H1 (cell line): ENCODE data around the gene LCT. TPM values are rescaled to one million over a fixed set of nuclear protein-coding genes. Genes with fewer than 3 reads are reported as not detected.

Experiments used
- CTCF ChIA-PET: fragments of 300-600 bp; sonication (Branson Sonifier 250); formaldehyde crosslinking; loops from one replicate; lab custom pipeline; 2021; ENCODE audit not compliant: partially characterized antibody; lab: Charles Lee
- POLR2A ChIA-PET: fragments of 300-600 bp; sonication (Branson Sonifier 250); formaldehyde crosslinking; loops from one replicate; lab custom pipeline; 2021; ENCODE audit warnings: inconsistent platforms; ENCODE audit not compliant: partially characterized antibody; lab: Charles Lee
- DNase-seq, 2 experiments: peaks; one replicate each; pipeline versions ENCODE4 v3.0.0 to v3.0.0-alpha.2; 2010 to 2022; ENCODE audit warnings: low spot score in 2 of 2, low read depth in 1 of 2, mixed read lengths in 1 of 2
- FAIRE-seq: peaks from 2 replicates; lab custom pipeline; 2011; peaks lifted over from hg19 to GRCh38; lab: Jason Lieb, UNC
- H2AFZ ChIP-seq: 2 replicates; pipeline ENCODE4 v1.8.1; 2012; ENCODE audit warnings: low read length, inconsistent platforms
- H2AK5ac ChIP-seq: 2 replicates; pipeline ENCODE4 v1.6.1; 2013; ENCODE audit warnings: low read depth, low read length
- H2BK120ac ChIP-seq: replicated peaks from 2 replicates; pipeline ENCODE3; 2013; ENCODE audit warnings: low read depth, low read length, inconsistent platforms
- H2BK12ac ChIP-seq: 2 replicates; pipeline ENCODE4 v1.6.1; 2013; ENCODE audit warnings: low read depth, low read length
- H2BK15ac ChIP-seq: 2 replicates; pipeline ENCODE4 v1.6.1; 2013; ENCODE audit warnings: low read length
- H2BK20ac ChIP-seq: 2 replicates; pipeline ENCODE4 v1.6.1; 2013; ENCODE audit warnings: low read length
- H2BK5ac ChIP-seq: 2 replicates; pipeline ENCODE4 v1.6.1; 2013; ENCODE audit warnings: low read depth, low read length
- H3K14ac ChIP-seq: 2 replicates; pipeline ENCODE4 v1.6.1; 2013; ENCODE audit warnings: inconsistent platforms; ENCODE audit not compliant: insufficient read length
- H3K18ac ChIP-seq: 2 replicates; pipeline ENCODE4 v1.6.1; 2013; ENCODE audit warnings: low read length; ENCODE audit errors: extremely low read depth
- H3K23ac ChIP-seq: 2 replicates; pipeline ENCODE4 v1.6.1; 2013; ENCODE audit warnings: inconsistent platforms; ENCODE audit not compliant: insufficient read length
- H3K23me2 ChIP-seq: 2 replicates; pipeline ENCODE4 v1.6.1; 2013; ENCODE audit warnings: low read depth, low read length
- H3K27ac ChIP-seq: 2 replicates; pipeline ENCODE4 v1.6.1; 2011; ENCODE audit warnings: low read depth, low read length, inconsistent platforms
- H3K27me3 ChIP-seq, 4 experiments: replicated peaks in 1 of 4; 1 replicate in 1 of 4; 2 replicates in 3 of 4; pipeline versions ENCODE4 v1.6.1 to v1.8.1; 2011 to 2013; ENCODE audit warnings: low read length in 3 of 4, mild to moderate bottlenecking in 3 of 4, inconsistent platforms in 2 of 4, mixed read lengths in 2 of 4, moderate library complexity in 1 of 4; ENCODE audit not compliant: control insufficient read depth in 3 of 4, insufficient read depth in 3 of 4; ENCODE audit errors: extremely low read depth in 1 of 4
- H3K36me3 ChIP-seq, 4 experiments: 2 replicates each; pipeline versions ENCODE4 v1.6.1 to v1.8.1; 2011 to 2013; ENCODE audit warnings: mild to moderate bottlenecking in 4 of 4, low read length in 3 of 4, moderate library complexity in 2 of 4, control low read depth in 1 of 4, inconsistent platforms in 1 of 4; ENCODE audit not compliant: insufficient read depth in 4 of 4, control insufficient read depth in 2 of 4
- H3K4ac ChIP-seq: replicated peaks from 2 replicates; pipeline ENCODE3; 2013; ENCODE audit warnings: low read length, low read depth, mixed read lengths, inconsistent platforms; ENCODE audit not compliant: insufficient read length
- H3K4me1 ChIP-seq, 4 experiments: replicated peaks in 1 of 4; 1 replicate in 1 of 4; 2 replicates in 3 of 4; pipeline versions ENCODE4 v1.6.1 to v1.8.1; 2011 to 2013; ENCODE audit warnings: low read length in 3 of 4, inconsistent platforms in 2 of 4, mixed read lengths in 1 of 4; ENCODE audit not compliant: insufficient read depth in 4 of 4, control insufficient read depth in 3 of 4
- H3K4me2 ChIP-seq, 2 experiments: 2 replicates each; pipeline versions ENCODE4 v1.6.1 to v1.8.1; 2011 to 2013; ENCODE audit warnings: low read depth in 2 of 2, low read length in 2 of 2, control low read depth in 1 of 2, inconsistent platforms in 1 of 2, mild to moderate bottlenecking in 1 of 2; ENCODE audit not compliant: insufficient read depth in 1 of 2
- H3K4me3 ChIP-seq, 4 experiments: fragments of 200-600, 300-600 bp in 1 of 4; sonication (generic), shearing (Covaris generic), sonication (Bioruptor Twin) in 1 of 4; 2 replicates each; pipeline versions ENCODE4 v1.5.1 to v1.8.1; 2011 to 2016; ENCODE audit warnings: low read length in 4 of 4, low read depth in 3 of 4, control low read depth in 2 of 4, inconsistent platforms in 2 of 4, mild to moderate bottlenecking in 2 of 4, mixed read lengths in 1 of 4, moderate library complexity in 1 of 4; ENCODE audit not compliant: insufficient read depth in 2 of 4; ENCODE audit errors: extremely low read depth in 1 of 4
- H3K56ac ChIP-seq: replicated peaks from 2 replicates; pipeline ENCODE3; 2013; ENCODE audit warnings: low read depth, mild to moderate bottlenecking, mixed read lengths, low read length, inconsistent platforms; ENCODE audit not compliant: insufficient read length
- H3K79me1 ChIP-seq: 2 replicates; pipeline ENCODE4 v1.6.1; 2013; ENCODE audit warnings: low read depth, low read length, control low read depth
- H3K79me2 ChIP-seq, 2 experiments: 2 replicates each; pipeline versions ENCODE4 v1.6.1 to v1.8.1; 2012 to 2013; ENCODE audit warnings: low read length in 2 of 2, mild to moderate bottlenecking in 2 of 2, inconsistent platforms in 1 of 2; ENCODE audit not compliant: insufficient read depth in 2 of 2, control insufficient read depth in 1 of 2
- H3K9ac ChIP-seq, 4 experiments: replicated peaks in 1 of 4; 1 replicate in 1 of 4; 2 replicates in 3 of 4; pipeline versions ENCODE4 v1.6.1 to v1.8.1; 2011 to 2013; ENCODE audit warnings: low read depth in 3 of 4, low read length in 3 of 4, control low read depth in 2 of 4, mild to moderate bottlenecking in 2 of 4, moderate library complexity in 2 of 4, inconsistent platforms in 1 of 4; ENCODE audit errors: extremely low read depth in 1 of 4
- H3K9me3 ChIP-seq, 2 experiments: 2 replicates each; pipeline versions ENCODE4 v1.6.1 to v1.8.1; 2012 to 2013; ENCODE audit warnings: mild to moderate bottlenecking in 2 of 2, moderate library complexity in 2 of 2, control low read depth in 1 of 2, inconsistent platforms in 1 of 2, low read depth in 1 of 2, low read length in 1 of 2, mixed read lengths in 1 of 2; ENCODE audit not compliant: insufficient read depth in 2 of 2
- H4K20me1 ChIP-seq, 2 experiments: replicated peaks in 1 of 2; 2 replicates each; pipeline versions ENCODE3 to v1.8.1; 2011 to 2013; ENCODE audit warnings: inconsistent platforms in 2 of 2, low read length in 2 of 2, mild to moderate bottlenecking in 1 of 2; ENCODE audit not compliant: insufficient read depth in 2 of 2, control insufficient read depth in 1 of 2
- H4K5ac ChIP-seq: 2 replicates; pipeline ENCODE4 v1.6.1; 2013; ENCODE audit warnings: low read length, low read depth, mixed read lengths, inconsistent platforms; ENCODE audit not compliant: insufficient read length
- H4K8ac ChIP-seq: 2 replicates; pipeline ENCODE4 v1.8.0; 2013; ENCODE audit warnings: mild to moderate bottlenecking, moderate library complexity, low read length, inconsistent platforms; ENCODE audit not compliant: insufficient read depth; ENCODE audit errors: extremely low read depth
- H4K91ac ChIP-seq: replicated peaks from 2 replicates; pipeline ENCODE3; 2013; ENCODE audit warnings: low read length, mixed read lengths, inconsistent platforms; ENCODE audit not compliant: insufficient read length
- ASH2L ChIP-seq: fragments of 200-600, 300-600 bp; sonication (generic); IDR thresholded peaks from one replicate; pipeline ENCODE4 v1.7.1; 2017; ENCODE audit warnings: low read length
- BCL11A ChIP-seq, 2 experiments: IDR thresholded peaks; one replicate each; pipeline ENCODE4 v1.6.1; 2011; ENCODE audit warnings: low read depth in 2 of 2, low read length in 2 of 2, mild to moderate bottlenecking in 2 of 2
- CREB1 ChIP-seq: IDR thresholded peaks from 2 replicates; pipeline ENCODE4 v1.6.1; 2012; ENCODE audit warnings: inconsistent platforms
- EZH2 ChIP-seq: fragments of 200-600 bp; sonication (generic); IDR thresholded peaks from 2 replicates; pipeline ENCODE4 v1.7.1; 2012; ENCODE audit warnings: low read depth, mild to moderate bottlenecking, moderate library complexity, low read length, inconsistent platforms; ENCODE audit not compliant: severe bottlenecking
- GTF2F1 ChIP-seq: IDR thresholded peaks from 2 replicates; pipeline ENCODE4 v1.6.1; 2012; ENCODE audit warnings: low read depth, low read length, improper control_type of control experiment, borderline replicate concordance
- NANOG ChIP-seq: IDR thresholded peaks from 2 replicates; pipeline ENCODE4 v1.6.1; 2011; ENCODE audit warnings: low read length, low read depth, mild to moderate bottlenecking, inconsistent platforms; ENCODE audit not compliant: insufficient read depth, poor library complexity, severe bottlenecking
- POLR2A ChIP-seq, 2 experiments: IDR thresholded peaks; 1 replicate in 1 of 2; 2 replicates in 1 of 2; pipeline ENCODE4 v1.6.1; 2011; ENCODE audit warnings: low read depth in 2 of 2, low read length in 2 of 2, mild to moderate bottlenecking in 2 of 2; ENCODE audit errors: control extremely low read depth in 1 of 2
- SIRT6 ChIP-seq: IDR thresholded peaks from one replicate; pipeline ENCODE4 v1.7.1; 2012; ENCODE audit warnings: low read length, inconsistent platforms
- TAF1 ChIP-seq: IDR thresholded peaks from 2 replicates; pipeline ENCODE4 v1.6.1; 2011; ENCODE audit warnings: mild to moderate bottlenecking, low read depth, low read length
- TAF7 ChIP-seq: optimal IDR thresholded peaks from 2 replicates; pipeline ENCODE3; 2011; ENCODE audit warnings: low read depth, mild to moderate bottlenecking, inconsistent platforms, low read length, moderate library complexity, borderline replicate concordance
- WGBS, 2 experiments: shearing (Covaris generic) in 1 of 2; methylation state at CpG; one replicate each; pipeline versions ENCODE4 v1.1.6 to v1.1.7; 2013 to 2015; ENCODE audit warnings: low lambda C conversion rate in 2 of 2, mixed read lengths in 2 of 2, inconsistent platforms in 1 of 2, low coverage in 1 of 2, missing lambda C conversion rate in 1 of 2; ENCODE audit not compliant: insufficient replicate concordance in 2 of 2, insufficient coverage in 1 of 2, insufficient read length in 1 of 2; ENCODE audit errors: extremely low coverage in 1 of 2, missing lambda C conversion rate in 1 of 2; 5-methylcytosine and 5-hydroxymethylcytosine counted together
- polyA plus RNA-seq, 7 experiments: library from polyadenylated mRNA; depleted of rRNA in 3 of 7; stranded (reverse) in 5 of 7; unstranded in 2 of 7; fragments of >200 nt in 5 of 7; fragments of 200-250 nt in 2 of 7; gene quantifications; 1 replicate in 5 of 7; 2 replicates in 1 of 7; 4 replicates in 1 of 7; pipeline versions ENCODE4 v1.2.1 to v1.2.3, GENCODE V29; 2011 to 2013; ENCODE audit warnings: missing spikeins in 2 of 7, mixed read lengths in 2 of 7
- total RNA-seq: library from RNA; stranded (reverse); fragmentation: NEBNext Ultra II Directional; extraction: Animal tissue kit (Norgen Biotek cat#: 25700); gene quantifications from 2 replicates; pipeline ENCODE4 v1.2.1, GENCODE V29; 2021
- TF ChIP-seq, protein P1 (sequence below): IDR thresholded peaks from 2 replicates; pipeline ENCODE4 v1.6.1; 2012; ENCODE audit warnings: inconsistent platforms

The LCT gene
- total and polyA plus RNA-seq, 2 of the 8 experiments (the other 6 are each of a cell fraction or from before 2014, with no cell fraction given) = 0.06 TPM; not detected in 1

DNA sequence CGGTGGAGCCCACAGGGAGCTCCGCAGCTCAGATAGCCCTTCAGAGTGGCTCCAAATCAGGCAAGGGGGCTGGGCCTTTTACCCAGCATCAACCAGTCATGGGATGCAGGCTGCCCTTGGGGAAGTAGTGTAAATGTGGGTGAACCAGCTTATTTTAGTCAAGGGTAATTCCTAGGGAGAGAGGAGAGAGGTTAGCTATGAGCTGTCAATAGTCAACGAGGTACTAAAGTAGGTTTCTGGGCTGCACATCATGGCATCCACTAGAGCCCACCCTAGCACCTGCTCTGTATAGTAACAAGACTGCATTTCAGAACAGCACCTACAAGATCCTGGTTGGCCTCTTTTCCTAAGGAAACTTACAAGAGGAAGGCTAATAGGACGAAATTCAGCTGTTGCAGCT is 48.7 kb upstream of the LCT start:
- FAIRE-seq (no peak), DNase-seq (no peak)
- no peaks in the 10 kb centered on the region for H3K27me3 ChIP-seq
- no peaks in the 10 kb centered on the region for H3K79me2 ChIP-seq
- no peaks in the 10 kb centered on the region for H3K23me2 ChIP-seq
- H2BK5ac ChIP-seq = no peak overlapping the region
- peaks cover 0 to 4% (median 3%) of the 10 kb centered on the region in 4 experiments; a peak in 6 of 7 replicates for H3K4me1 ChIP-seq
- no peaks in the 10 kb centered on the region for H3K79me1 ChIP-seq
- no peak overlapping the region for H3K4me2 ChIP-seq
- no peak overlapping the region for H2BK120ac ChIP-seq
- CTCF ChIA-PET = interaction anchor here (0.6 to 1.0 kb wide), 5 partner anchors 29 to 465 kb away, joined by 3 to 5 read pairs (median 3); no protein-coding TSS in a partner anchor
- no peak overlapping the region for H3K4ac ChIP-seq
- no peak overlapping the region for H2BK12ac ChIP-seq
- no peak overlapping the region for H3K4me3 ChIP-seq
- no peak overlapping the region for H4K8ac ChIP-seq
- no peak overlapping the region for H4K91ac ChIP-seq
- no peak overlapping the region for H4K5ac ChIP-seq
- no peak overlapping the region for H2AK5ac ChIP-seq
- no peak overlapping the region for H3K23ac ChIP-seq
- no peak overlapping the region for H3K56ac ChIP-seq
- H3K14ac ChIP-seq = no peak overlapping the region
- H2BK15ac ChIP-seq = no peak overlapping the region
- no peak overlapping the region for H2BK20ac ChIP-seq
- H3K9ac ChIP-seq = no peak overlapping the region
- whole genome bisulfite sequencing, 2 experiments = 91% methylated on average over 4 of the region's 4 CpGs; no CpG with 5 or more reads in 1 of the 2 experiments
- no peaks in the 10 kb centered on the region for H3K36me3 ChIP-seq
- POLR2A ChIA-PET = interaction anchor here (1.4 to 4.6 kb wide), 3 partner anchors 10 to 33 kb away, joined by 3 to 22 read pairs (median 3); partner anchors contain the start of gene MCM6
- H3K18ac ChIP-seq = no peak overlapping the region
- H3K27ac ChIP-seq = no peak overlapping the region
- H2AFZ ChIP-seq = peak overlapping the region; percentile 57; the same call in 1 of the 2 replicates
- TF ChIP-seq POLR2A (IDR thresholded peaks at IDR 0.05; ENCODE audit: control extremely low read depth in 1 of 2, low read depth in 2 of 2, low read length in 2 of 2) (no peak), TAF7 (no peak), GTF2F1 (no peak), NANOG (no peak), TAF1 (no peak), EZH2 (no peak), BCL11A (IDR thresholded peaks at IDR 0.05; ENCODE audit: low read depth in 2 of 2, low read length in 2 of 2) (no peak), ASH2L (no peak), SIRT6 (no peak), CREB1 (no peak)
- TF ChIP-seq, protein P1, sequence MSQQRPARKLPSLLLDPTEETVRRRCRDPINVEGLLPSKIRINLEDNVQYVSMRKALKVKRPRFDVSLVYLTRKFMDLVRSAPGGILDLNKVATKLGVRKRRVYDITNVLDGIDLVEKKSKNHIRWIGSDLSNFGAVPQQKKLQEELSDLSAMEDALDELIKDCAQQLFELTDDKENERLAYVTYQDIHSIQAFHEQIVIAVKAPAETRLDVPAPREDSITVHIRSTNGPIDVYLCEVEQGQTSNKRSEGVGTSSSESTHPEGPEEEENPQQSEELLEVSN = no peak
- H3K9me3 ChIP-seq = peaks cover 0 to 10% of the 10 kb centered on the region in 2 experiments; a peak in 1 of 4 replicates
- H4K20me1 ChIP-seq = no peaks in the 10 kb centered on the region
